GM21381 (cell line): ENCODE results near the gene XPO5.

Source experiments
- ATAC-seq: cut with Tn5 transposase; IDR thresholded peaks from one replicate; pipeline ENCODE4 v1.9.1; 2021; ENCODE audit warnings: mild to moderate bottlenecking, moderate library complexity; ENCODE audit not compliant: unreplicated experiment

The XPO5 gene

GRCh38 chr6:43476746-43477145 lies 99.1 kb downstream of the XPO5 start:
- ATAC-seq = no peak

- no peak for ATAC-seq
Observed at GRCh38 chr6:43475516-43475915, 100.3 kb downstream of the XPO5 start.

GRCh38 chr6:43472515-43472914 lies 103.3 kb downstream of the XPO5 start:
- no peak for ATAC-seq
